Retinal pigment epithelial cell (primary cell): ENCODE data around the gene FHOD3.

Experiments
- DNase-seq: peaks from one replicate; pipeline ENCODE4 v3.0.0-alpha.2; 2010; ENCODE audit warnings: low read depth
- H3K4me3 ChIP-seq: 2 replicates; pipeline ENCODE4 v1.5.1; 2011; ENCODE audit warnings: mild to moderate bottlenecking, low read length, control low read depth, moderate library complexity
- TF ChIP-seq, protein P1 (sequence below): conservative IDR thresholded peaks from 2 replicates; pipeline ENCODE4 v1.5.1; 2011; ENCODE audit warnings: low read depth, low read length, control low read depth, inconsistent platforms

Gene FHOD3

DNA sequence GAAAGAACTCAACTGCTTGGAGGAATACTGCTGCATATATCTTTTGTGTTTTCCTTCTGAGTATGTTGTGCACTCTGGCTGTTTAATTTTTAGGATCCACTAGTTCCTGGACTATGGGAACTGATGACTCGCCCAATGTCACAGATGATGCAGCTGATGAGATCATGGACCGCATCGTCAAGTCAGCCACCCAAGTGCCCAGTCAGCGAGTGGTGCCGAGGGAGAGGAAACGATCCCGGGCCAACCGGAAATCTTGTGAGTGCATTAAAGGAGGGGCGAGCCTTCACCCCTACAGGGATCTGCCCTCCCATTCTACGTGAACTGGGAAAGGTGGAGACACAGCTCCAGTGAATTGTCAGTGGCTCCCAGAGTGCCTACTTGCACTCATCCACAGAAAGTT lies 471.7 kb downstream of the FHOD3 start:
- DNase-seq = no peak
- H3K4me3 ChIP-seq = no peak overlapping the region
- TF ChIP-seq, protein P1, sequence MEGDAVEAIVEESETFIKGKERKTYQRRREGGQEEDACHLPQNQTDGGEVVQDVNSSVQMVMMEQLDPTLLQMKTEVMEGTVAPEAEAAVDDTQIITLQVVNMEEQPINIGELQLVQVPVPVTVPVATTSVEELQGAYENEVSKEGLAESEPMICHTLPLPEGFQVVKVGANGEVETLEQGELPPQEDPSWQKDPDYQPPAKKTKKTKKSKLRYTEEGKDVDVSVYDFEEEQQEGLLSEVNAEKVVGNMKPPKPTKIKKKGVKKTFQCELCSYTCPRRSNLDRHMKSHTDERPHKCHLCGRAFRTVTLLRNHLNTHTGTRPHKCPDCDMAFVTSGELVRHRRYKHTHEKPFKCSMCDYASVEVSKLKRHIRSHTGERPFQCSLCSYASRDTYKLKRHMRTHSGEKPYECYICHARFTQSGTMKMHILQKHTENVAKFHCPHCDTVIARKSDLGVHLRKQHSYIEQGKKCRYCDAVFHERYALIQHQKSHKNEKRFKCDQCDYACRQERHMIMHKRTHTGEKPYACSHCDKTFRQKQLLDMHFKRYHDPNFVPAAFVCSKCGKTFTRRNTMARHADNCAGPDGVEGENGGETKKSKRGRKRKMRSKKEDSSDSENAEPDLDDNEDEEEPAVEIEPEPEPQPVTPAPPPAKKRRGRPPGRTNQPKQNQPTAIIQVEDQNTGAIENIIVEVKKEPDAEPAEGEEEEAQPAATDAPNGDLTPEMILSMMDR = no peak

DNA sequence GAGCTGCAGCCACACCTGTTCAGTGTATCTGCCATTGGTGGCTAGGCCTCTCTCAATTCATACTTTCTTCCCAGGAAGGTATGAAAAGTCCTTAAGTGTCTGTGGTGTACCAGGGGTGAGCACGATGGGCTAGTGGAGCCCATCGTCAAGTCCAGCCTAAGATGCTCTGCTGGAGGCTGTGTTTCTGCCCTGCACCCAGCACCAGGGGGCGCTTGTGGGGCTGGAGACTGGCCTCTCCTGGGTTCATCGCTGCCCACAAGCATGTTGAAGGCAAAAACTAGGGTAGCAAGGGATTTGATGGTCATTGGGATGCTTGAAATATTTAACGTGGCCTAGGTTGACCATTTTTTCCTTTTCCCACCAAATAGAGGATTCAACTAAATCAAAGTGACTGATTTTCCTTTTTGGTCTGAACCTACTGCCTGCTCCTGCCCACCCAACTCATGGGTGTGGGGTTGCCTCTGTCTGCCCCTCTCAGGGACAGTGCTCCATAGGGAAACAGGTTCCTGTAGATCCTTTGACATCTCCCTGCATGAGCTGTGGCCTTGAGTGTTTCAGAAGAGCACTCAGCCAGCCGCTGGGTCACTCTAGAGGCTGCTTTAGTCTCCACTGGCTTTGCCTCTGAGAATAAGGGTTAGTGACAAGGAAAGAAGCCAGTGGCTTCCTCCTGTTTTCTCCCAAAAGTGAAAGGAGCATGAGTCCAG lies 472.2 kb downstream of the FHOD3 start:
- no peak overlapping the region for H3K4me3 ChIP-seq
- TF ChIP-seq, protein P1 = peak; percentile 53
- DNase-seq = no peak

DNA sequence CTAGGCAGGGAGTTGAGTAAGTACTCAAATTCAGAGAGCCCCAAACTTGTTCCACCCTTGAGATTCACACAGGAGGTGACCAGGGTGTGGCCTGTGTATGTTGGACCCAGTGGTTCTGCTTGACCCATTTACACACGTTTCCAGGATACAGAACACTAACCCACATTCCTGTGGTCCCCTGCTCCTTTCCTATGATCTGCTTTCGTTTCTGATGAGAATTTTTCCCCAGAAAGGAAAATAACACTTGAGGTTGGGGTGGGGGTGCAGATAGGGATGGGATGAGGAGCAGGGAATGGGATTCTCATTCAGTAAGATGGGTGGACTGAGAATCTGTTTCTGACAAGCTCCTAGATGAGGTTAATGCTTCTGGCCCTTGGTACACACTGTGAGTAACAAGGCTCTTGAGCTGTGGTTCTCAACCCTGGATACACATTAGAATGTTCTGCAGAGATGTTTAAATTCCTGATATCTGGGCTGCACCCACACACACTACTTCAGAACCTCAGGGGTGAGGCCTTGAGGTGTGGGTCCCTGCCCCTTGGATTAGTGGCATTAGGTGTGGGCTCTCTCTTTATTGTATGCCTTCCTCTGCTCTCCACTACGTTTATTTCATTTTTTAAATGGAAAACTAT lies 472.9 kb downstream of the FHOD3 start:
- TF ChIP-seq, protein P1 = no peak
- H3K4me3 ChIP-seq = no peak overlapping the region
- no peak for DNase-seq

DNA sequence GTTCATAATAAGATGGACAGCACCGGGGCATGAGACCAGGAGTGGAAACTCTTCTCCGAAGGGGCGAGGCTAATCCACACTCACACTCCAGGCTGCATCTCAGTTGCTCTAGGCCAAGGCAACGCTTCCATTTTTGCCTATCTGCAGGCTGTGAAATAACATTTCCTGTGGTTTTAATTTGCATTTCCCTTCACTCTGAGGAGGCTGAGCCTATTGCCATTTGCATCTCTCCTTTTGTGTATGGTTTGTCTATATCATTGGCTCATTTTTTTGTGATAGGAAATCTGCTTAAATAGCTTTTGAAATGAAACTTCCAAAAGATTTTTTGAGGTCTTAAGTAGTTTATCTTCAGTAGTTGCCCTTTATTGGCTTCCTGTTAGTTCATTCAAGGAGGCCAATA lies 473.7 kb downstream of the FHOD3 start:
- H3K4me3 ChIP-seq = no peak overlapping the region
- no peak for DNase-seq
- TF ChIP-seq, protein P1 = no peak

DNA sequence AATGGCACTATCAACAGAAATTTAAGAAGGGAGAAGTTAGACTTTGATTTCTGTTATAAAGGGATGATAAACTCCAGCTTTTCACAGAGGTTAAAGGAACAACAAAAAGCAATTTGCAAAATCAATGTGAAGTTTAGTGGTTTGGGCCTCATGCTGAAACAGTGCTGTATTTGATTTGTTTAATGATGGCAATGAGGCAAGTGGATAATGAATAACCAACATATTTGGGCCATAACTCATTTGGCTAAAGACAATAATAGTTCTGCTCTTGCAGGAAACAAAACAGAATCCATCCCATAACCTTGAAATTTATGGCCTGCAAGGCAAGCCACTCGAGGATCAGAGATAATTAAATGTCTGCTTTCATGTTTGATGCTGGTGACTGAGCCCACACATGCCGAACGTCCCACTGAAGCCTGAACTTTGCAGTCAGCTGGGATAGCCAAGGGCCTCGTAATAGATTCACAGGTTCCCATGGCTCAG lies 474.8 kb downstream of the FHOD3 start:
- no peak for DNase-seq
- H3K4me3 ChIP-seq = no peak overlapping the region
- TF ChIP-seq, protein P1 = no peak

DNA sequence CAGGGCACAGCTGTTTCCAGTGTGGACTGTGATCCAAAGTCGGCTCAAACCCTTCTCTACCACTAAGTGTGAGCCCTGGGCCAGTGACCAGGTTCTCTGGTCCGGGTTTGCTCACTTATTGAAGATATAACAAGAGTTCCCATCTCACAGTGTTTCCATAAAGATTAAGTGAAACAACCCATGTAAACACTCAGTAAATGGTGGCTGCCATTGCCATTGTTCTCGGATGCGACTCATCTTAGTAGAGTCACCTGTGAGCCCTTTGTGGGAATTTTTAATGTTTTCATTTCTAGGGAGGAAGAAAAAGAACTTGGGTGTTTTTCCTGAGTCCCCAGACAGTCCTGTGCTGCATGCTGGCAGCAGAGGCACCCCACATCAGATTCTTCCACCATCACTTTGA lies 477.9 kb downstream of the FHOD3 start:
- DNase-seq = no peak
- H3K4me3 ChIP-seq = no peak overlapping the region
- TF ChIP-seq, protein P1 = no peak

DNA sequence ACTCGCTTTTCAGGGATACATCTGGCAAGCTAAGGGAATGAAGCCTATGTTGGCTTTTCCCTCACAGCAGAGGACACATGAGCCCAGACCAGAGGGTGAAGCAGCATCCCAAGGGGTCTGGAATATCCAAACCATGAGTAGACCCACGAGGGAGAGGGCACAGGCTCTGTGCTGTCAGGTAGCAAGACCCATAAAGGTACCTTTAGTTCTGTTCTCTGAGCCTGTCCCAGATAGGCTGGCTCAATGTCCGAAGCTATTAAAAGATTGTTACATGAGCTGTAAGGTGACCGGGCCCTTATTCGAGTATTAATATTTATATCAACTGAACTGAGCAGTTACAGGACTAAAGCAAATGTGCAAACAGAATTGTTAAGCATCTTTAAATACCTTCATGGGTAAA lies 479.1 kb downstream of the FHOD3 start:
- H3K4me3 ChIP-seq = no peak overlapping the region
- no peak for DNase-seq
- TF ChIP-seq, protein P1 = no peak
